Measurements from ENCODE around the gene CARD11. TPM values are rescaled to one million over a fixed set of nuclear protein-coding genes. Genes with fewer than 3 reads are reported as not detected.
A peak's percentile ranks its signal among the peaks of the same experiment; 100 is the strongest.

Gene CARD11
- polyA plus RNA-seq, 1 of the 3 experiments (the other 2 are of a cell fraction): not detected

- H3K27me3 ChIP-seq (ENCODE audit: insufficient read depth): no peaks in the 10 kb centered on the region
- 42% methylated on average over 12 of the region's 12 CpGs for WGBS (ENCODE audit: low lambda C conversion rate)
- H3K4me2 ChIP-seq: no peak overlapping the region
- no peaks in the 10 kb centered on the region for H3K9me2 ChIP-seq
- H3K9me3 ChIP-seq: no peaks in the 10 kb centered on the region
- POLR2A ChIA-PET: no interaction called here
- no peak overlapping the region for H3K4me3 ChIP-seq (ENCODE audit: low read depth in 2 of 2, low read length in 1 of 2)
- H3K27ac ChIP-seq (ENCODE audit: low read depth in 2 of 2, low read length in 1 of 2): no peak overlapping the region
- H3F3A ChIP-seq (replicated peaks; ENCODE audit: insufficient read depth): no peaks in the 10 kb centered on the region
- peak; percentile 35; the same call in 1 of the 2 replicates for TF ChIP-seq GATA2 (CRISPR knock-in tag; IDR thresholded peaks at IDR 0.05)
- no peak for TF ChIP-seq IRF3 (IDR thresholded peaks at IDR 0.05; ENCODE audit: low read depth, low read length)
- no peak overlapping the region for H2AFZ ChIP-seq (ENCODE audit: low read depth)
- CTCF ChIA-PET: interaction anchor here (1.2 to 1.3 kb wide), 4 partner anchors 12 to 133 kb away, joined by 3 to 6 read pairs (median 3); no protein-coding TSS in a partner anchor
- H3K9ac ChIP-seq: no peak overlapping the region
- no peaks in the 10 kb centered on the region for H4K20me1 ChIP-seq (ENCODE audit: insufficient read depth)
- no peaks in the 10 kb centered on the region; a peak in 1 of 4 replicates for H3K4me1 ChIP-seq (ENCODE audit: control insufficient read depth in 1 of 2, insufficient read depth in 2 of 2, low read depth in 1 of 2, low read length in 1 of 2)
- H3K79me2 ChIP-seq (ENCODE audit: insufficient read depth): no peaks in the 10 kb centered on the region
- peak; percentile 65 for DNase-seq
- no peaks in the 10 kb centered on the region for H3K36me3 ChIP-seq (replicated peaks in 1 of 2; ENCODE audit: control insufficient read depth in 1 of 2, insufficient read depth in 2 of 2, low read length in 1 of 2)
These were observed 86.9 kb downstream of the CARD11 start for GRCh38 chr7:2956526-2957368.

- TF ChIP-seq FOXM1 (IDR thresholded peaks at IDR 0.05; ENCODE audit: low read depth): no peak
- TF ChIP-seq RXRA (IDR thresholded peaks at IDR 0.05; ENCODE audit: borderline replicate concordance, low read depth): no peak
- no peak for TF ChIP-seq MXI1 (IDR thresholded peaks at IDR 0.05; ENCODE audit: low read depth, low read length)
- TF ChIP-seq MEF2A (IDR thresholded peaks at IDR 0.05; ENCODE audit: borderline replicate concordance, low read depth): no peak
- no peak for TF ChIP-seq IRF3 (IDR thresholded peaks at IDR 0.05; ENCODE audit: low read depth, low read length)
- TF ChIP-seq TAF1 (IDR thresholded peaks at IDR 0.05; ENCODE audit: borderline replicate concordance, low read depth, low read length): no peak
- no peak for TF ChIP-seq RFX5 (IDR thresholded peaks at IDR 0.05; ENCODE audit: low read length)
- TF ChIP-seq PBX3 (IDR thresholded peaks at IDR 0.05): no peak
- Histone ChIP-seq H3K9me3 (no peaks in the 10 kb centered on the region), H2AFZ (ENCODE audit: low read depth) (no peak overlapping the region), H3K9me2 (no peaks in the 10 kb centered on the region), H3K4me3 (ENCODE audit: low read depth in 2 of 2, low read length in 1 of 2) (no peak overlapping the region), H3F3A (replicated peaks; ENCODE audit: insufficient read depth) (no peaks in the 10 kb centered on the region), H3K79me2 (ENCODE audit: insufficient read depth) (no peaks in the 10 kb centered on the region), H4K20me1 (ENCODE audit: insufficient read depth) (no peaks in the 10 kb centered on the region), H3K4me1 (ENCODE audit: control insufficient read depth in 1 of 2, insufficient read depth in 2 of 2, low read depth in 1 of 2, low read length in 1 of 2) (no peaks in the 10 kb centered on the region; a peak in 1 of 4 replicates), H3K27ac (ENCODE audit: low read depth in 2 of 2, low read length in 1 of 2) (no peak overlapping the region), H3K27me3 (ENCODE audit: insufficient read depth) (no peaks in the 10 kb centered on the region), H3K4me2 (no peak overlapping the region), H3K36me3 (replicated peaks in 1 of 2; ENCODE audit: control insufficient read depth in 1 of 2, insufficient read depth in 2 of 2, low read length in 1 of 2) (no peaks in the 10 kb centered on the region), H3K9ac (no peak overlapping the region)
- no peak for DNase-seq
- POLR2A ChIA-PET: no interaction called here
- WGBS (ENCODE audit: low lambda C conversion rate): 65% methylated on average over 6 of the region's 6 CpGs
- CTCF ChIA-PET: interaction anchor here (0.6 to 1.3 kb wide), 4 partner anchors 12 to 73 kb away, joined by 3 to 6 read pairs (median 3); no protein-coding TSS in a partner anchor
These were observed 87.6 kb downstream of the CARD11 start for GRCh38 chr7:2956076-2956475.

All from SK-N-SH (cell line).